ENCODE measurements around the gene UBL7. TPM values are rescaled to one million over a fixed set of nuclear protein-coding genes. Genes with fewer than 3 reads are reported as not detected.
A peak's percentile ranks its signal among the peaks of the same experiment; 100 is the strongest.

The UBL7 gene
- total RNA-seq, 3 donors from 2014 or later, result 29.5 to 43.5 (median 37.6) TPM

- intact Hi-C loops (cut with DNase I, micrococcal nuclease), result no loop called here
- ATAC-seq (peak; percentile 78), DNase-seq (peak; percentile 34 to 84 (median 60))
- Histone ChIP-seq H3K9me3 (no peaks in the 10 kb centered on the region), H3K4me3 (no peak overlapping the region), H3K4me1 (ENCODE audit: low read depth) (peaks cover 6% of the 10 kb centered on the region), H3K36me3 (ENCODE audit: low read depth) (no peaks in the 10 kb centered on the region)
- TF ChIP-seq CTCF (IDR thresholded peaks at IDR 0.05), result no peak
These were observed 57.9 kb downstream of the UBL7 start for GRCh38 chr15:74402873-74403587.

- Histone ChIP-seq H3K4me3 (no peak overlapping the region), H3K36me3 (ENCODE audit: low read depth) (no peaks in the 10 kb centered on the region), H3K4me1 (ENCODE audit: low read depth) (peaks cover 6% of the 10 kb centered on the region), H3K9me3 (no peaks in the 10 kb centered on the region)
- no peak for ATAC-seq
- intact Hi-C loops (cut with DNase I, micrococcal nuclease), result no loop called here
- no peak for TF ChIP-seq CTCF (IDR thresholded peaks at IDR 0.05)
- DNase-seq, result no peak
These were observed 58.6 kb downstream of the UBL7 start for GRCh38 chr15:74402337-74402841.

- ATAC-seq (no peak), DNase-seq (no peak)
- intact Hi-C loops (cut with DNase I, micrococcal nuclease), result no loop called here
- no peak for TF ChIP-seq CTCF (IDR thresholded peaks at IDR 0.05)
- H3K36me3 ChIP-seq (ENCODE audit: low read depth), result no peaks in the 10 kb centered on the region
- no peaks in the 10 kb centered on the region for H3K9me3 ChIP-seq
- H3K4me3 ChIP-seq, result no peak overlapping the region
- H3K4me1 ChIP-seq (ENCODE audit: low read depth), result peaks cover 6% of the 10 kb centered on the region
These were observed 59.8 kb downstream of the UBL7 start for GRCh38 chr15:74400915-74401757.

GRCh38 chr15:74400313-74400860, 60.6 kb downstream of the UBL7 start:
- DNase-seq (no peak), ATAC-seq (no peak)
- TF ChIP-seq CTCF (IDR thresholded peaks at IDR 0.05), result no peak
- peaks cover 6% of the 10 kb centered on the region for H3K4me1 ChIP-seq (ENCODE audit: low read depth)
- no peak overlapping the region for H3K4me3 ChIP-seq
- no peaks in the 10 kb centered on the region for H3K9me3 ChIP-seq
- no peaks in the 10 kb centered on the region for H3K36me3 ChIP-seq (ENCODE audit: low read depth)
- intact Hi-C loops (cut with DNase I, micrococcal nuclease), result no loop called here

- no peak for TF ChIP-seq CTCF (IDR thresholded peaks at IDR 0.05)
- DNase-seq, result peak in 1 of 3 donors; percentile 44
- ATAC-seq, result peak; percentile 38
- intact Hi-C loops (cut with DNase I, micrococcal nuclease), result no loop called here
- Histone ChIP-seq H3K9me3 (no peaks in the 10 kb centered on the region), H3K4me3 (no peak overlapping the region), H3K4me1 (ENCODE audit: low read depth) (peaks cover 6% of the 10 kb centered on the region), H3K36me3 (ENCODE audit: low read depth) (no peaks in the 10 kb centered on the region)
These were observed 61.2 kb downstream of the UBL7 start for GRCh38 chr15:74399511-74400312.
